HCT116 (cell line): ENCODE measurements around the gene CEP131. TPM values are rescaled to one million over a fixed set of nuclear protein-coding genes. Genes with fewer than 3 reads are reported as not detected.

Experiments
- ATAC-seq: fragments of 200-7000 bp; cut with Tn5 transposase; 2 replicates; pipeline ENCODE4 v1.9.1; 2020; ENCODE audit warnings: mild to moderate bottlenecking, moderate library complexity
- BruUV-seq: library from RNA; stranded (reverse); fragments of 400-500 nt; replicated peaks from 2 replicates; lab custom pipeline; 2021; lab: Mats Ljungman, UMichigan
- CTCF ChIA-PET: fragments of 300-600 bp; sonication (Branson Sonifier 250); formaldehyde crosslinking; loops from one replicate; lab custom pipeline; 2021; ENCODE audit warnings: antibody characterized with exemption; lab: Charles Lee
- POLR2A ChIA-PET: fragments of 300-600, 350-600 bp; sonication (Branson Sonifier 250); formaldehyde crosslinking; loops from one replicate; lab custom pipeline; 2021; ENCODE audit warnings: antibody characterized with exemption; lab: Charles Lee
- RAD21 ChIA-PET, 2 experiments: fragments of 300-600 bp; sonication (Branson Sonifier 250); formaldehyde crosslinking; loops; one replicate each; lab custom pipeline; 2023; ENCODE audit warnings: low total read pairs in 2 of 2; ENCODE audit not compliant: uncharacterized antibody in 2 of 2, unreplicated experiment in 2 of 2, low non-redundant PET in 1 of 2; lab: Charles Lee
- DNase-seq: peaks from one replicate; pipeline ENCODE4 v3.0.0-alpha.2; 2010; ENCODE audit warnings: low read depth, low spot score
- H2AFZ ChIP-seq: fragments of 200-600 bp; shearing (Covaris generic), sonication (generic); 2 replicates; pipeline ENCODE4 v1.6.1; 2017; ENCODE audit warnings: low read depth, mixed run types, mixed read lengths, antibody characterized with exemption, low read length; ENCODE audit not compliant: poor library complexity, severe bottlenecking
- H3K27ac ChIP-seq: 2 replicates; pipeline ENCODE4 v1.5.1; 2012; ENCODE audit warnings: low read depth, low read length
- H3K27me3 ChIP-seq: fragments of 200-600 bp; sonication (generic); 2 replicates; pipeline ENCODE4 v1.6.1; 2016; ENCODE audit warnings: mixed run types, low read length, mixed read lengths; ENCODE audit not compliant: insufficient read depth
- H3K36me3 ChIP-seq, 2 experiments: fragments of 200-500 bp in 1 of 2; fragments of 200-600 bp in 1 of 2; sonication (Bioruptor generic) in 1 of 2; sonication (generic) in 1 of 2; 2 replicates each; pipeline versions ENCODE4 v1.5.1 to v1.6.1; 2014 to 2016; ENCODE audit warnings: low read length in 2 of 2, inconsistent platforms in 1 of 2, mixed read lengths in 1 of 2, mixed run types in 1 of 2; ENCODE audit not compliant: insufficient read depth in 2 of 2, control insufficient read depth in 1 of 2
- H3K4me1 ChIP-seq, 2 experiments: fragments of 200-600 bp in 1 of 2; sonication (generic) in 1 of 2; 2 replicates each; pipeline versions ENCODE4 v1.5.1 to v1.6.1; 2012 to 2017; ENCODE audit warnings: low read length in 2 of 2, inconsistent platforms in 1 of 2, mild to moderate bottlenecking in 1 of 2, mixed read lengths in 1 of 2, mixed run types in 1 of 2, moderate library complexity in 1 of 2; ENCODE audit not compliant: insufficient read depth in 2 of 2, control insufficient read depth in 1 of 2
- H3K4me2 ChIP-seq: fragments of 200-600 bp; sonication (generic); 2 replicates; pipeline ENCODE4 v1.6.1; 2017; ENCODE audit warnings: mixed run types, low read length, mixed read lengths
- H3K4me3 ChIP-seq, 2 experiments: fragments of 200-600 bp in 1 of 2; sonication (generic) in 1 of 2; replicated peaks in 1 of 2; 2 replicates each; pipeline ENCODE4 v1.5.1; 2011 to 2016; ENCODE audit warnings: low read length in 2 of 2, control low read depth in 1 of 2, low read depth in 1 of 2, mild to moderate bottlenecking in 1 of 2, mixed read lengths in 1 of 2, mixed run types in 1 of 2
- H3K79me2 ChIP-seq: fragments of 200-600 bp; sonication (generic); 2 replicates; pipeline ENCODE4 v1.6.1; 2017; ENCODE audit warnings: mild to moderate bottlenecking, mixed run types, low read length, moderate library complexity, mixed read lengths; ENCODE audit not compliant: insufficient read depth
- H3K9ac ChIP-seq: fragments of 200-600 bp; sonication (generic); 2 replicates; pipeline ENCODE4 v1.6.1; 2016; ENCODE audit warnings: low read length, mixed read lengths
- H3K9me2 ChIP-seq: fragments of 200-600 bp; sonication (generic), shearing (Covaris generic); 2 replicates; pipeline ENCODE4 v1.6.1; 2017; ENCODE audit warnings: mixed run types, mild to moderate bottlenecking, moderate library complexity; ENCODE audit not compliant: insufficient read depth
- H3K9me3 ChIP-seq, 2 experiments: fragments of 200-500 bp in 1 of 2; fragments of 200-600 bp in 1 of 2; sonication (Bioruptor generic) in 1 of 2; sonication (generic) in 1 of 2; 2 replicates each; pipeline ENCODE4 v1.6.1; 2014 to 2017; ENCODE audit warnings: low read length in 2 of 2, mixed read lengths in 2 of 2, inconsistent platforms in 1 of 2, low read depth in 1 of 2, mild to moderate bottlenecking in 1 of 2, mixed run types in 1 of 2, moderate library complexity in 1 of 2; ENCODE audit not compliant: control insufficient read depth in 1 of 2, insufficient read depth in 1 of 2
- H4K20me1 ChIP-seq: fragments of 200-600 bp; sonication (generic), shearing (Covaris generic); 2 replicates; pipeline ENCODE4 v1.6.1; 2017; ENCODE audit warnings: mixed run types, mild to moderate bottlenecking, moderate library complexity; ENCODE audit not compliant: insufficient read depth
- CBX3 ChIP-seq: IDR thresholded peaks from 2 replicates; pipeline ENCODE4 v1.6.1; 2012; ENCODE audit warnings: low read depth
- CEBPB ChIP-seq: IDR thresholded peaks from 2 replicates; pipeline ENCODE4 v1.6.1; 2012; ENCODE audit warnings: low read depth
- EGR1 ChIP-seq: IDR thresholded peaks from 2 replicates; pipeline ENCODE4 v1.6.1; 2012; ENCODE audit warnings: low read depth
- ELF1 ChIP-seq: IDR thresholded peaks from 2 replicates; pipeline ENCODE4 v1.6.1; 2012; ENCODE audit warnings: low read depth, borderline replicate concordance
- EZH2 ChIP-seq: fragments of 200-600 bp; sonication (generic); IDR thresholded peaks from 2 replicates; pipeline ENCODE4 v1.6.1; 2017; ENCODE audit warnings: antibody characterized with exemption, mixed run types
- EZH2phosphoT487 ChIP-seq: fragments of 200-600 bp; IDR thresholded peaks from 2 replicates; pipeline ENCODE4 v1.6.1; 2018; ENCODE audit warnings: antibody characterized with exemption, borderline replicate concordance
- FOSL1 ChIP-seq: IDR thresholded peaks from 2 replicates; pipeline ENCODE4 v1.6.1; 2012; ENCODE audit warnings: low read depth
- JUND ChIP-seq: IDR thresholded peaks from 2 replicates; pipeline ENCODE4 v1.6.1; 2012
- POLR2AphosphoS5 ChIP-seq: IDR thresholded peaks from 2 replicates; pipeline ENCODE4 v1.6.1; 2011; ENCODE audit warnings: mild to moderate bottlenecking, low read depth, low read length, moderate library complexity
- RAD21 ChIP-seq: IDR thresholded peaks from 2 replicates; pipeline ENCODE4 v1.6.1; 2012; ENCODE audit warnings: low read depth, mild to moderate bottlenecking
- SIN3A ChIP-seq: IDR thresholded peaks from 2 replicates; pipeline ENCODE4 v1.6.1; 2012; ENCODE audit warnings: low read depth
- SP1 ChIP-seq: IDR thresholded peaks from 2 replicates; pipeline ENCODE4 v1.6.1; 2012; ENCODE audit warnings: low read depth
- TCF7L2 ChIP-seq: IDR thresholded peaks from 2 replicates; pipeline ENCODE4 v1.7.0; 2011; ENCODE audit warnings: borderline replicate concordance, inconsistent platforms; ENCODE audit not compliant: insufficient read depth, insufficient read length; ENCODE audit errors: extremely low read depth
- YY1 ChIP-seq: IDR thresholded peaks from 2 replicates; pipeline ENCODE4 v1.6.1; 2011; ENCODE audit warnings: low read length, low read depth, moderate library complexity, mild to moderate bottlenecking; ENCODE audit not compliant: insufficient replicate concordance; ENCODE audit errors: extremely low read depth
- ZFX ChIP-seq: fragments of 450-650 bp; IDR thresholded peaks from 2 replicates; pipeline ENCODE4 v1.6.1; 2017
- ZNF274 ChIP-seq: fragments of 200-500 bp; sonication (Bioruptor generic); IDR thresholded peaks from 2 replicates; pipeline ENCODE4 v1.6.1; 2014; ENCODE audit warnings: mild to moderate bottlenecking, low read depth, low read length, inconsistent platforms
- intact Hi-C: fragments of 100-400 bp; cut with micrococcal nuclease; formaldehyde crosslinking; loops from 2 replicates; pipeline ENCODE4 v1.10.0; 2022
- total RNA-seq: library from RNA; stranded (reverse); gene quantifications from one replicate; pipeline ENCODE4 v1.2.1, GENCODE V29; 2021; ENCODE audit not compliant: unreplicated experiment
- TF ChIP-seq, protein P1 (sequence below): IDR thresholded peaks from 2 replicates; pipeline ENCODE4 v1.6.1; 2012
- TF ChIP-seq, protein P2 (sequence below): IDR thresholded peaks from 2 replicates; pipeline ENCODE4 v1.6.1; 2012; ENCODE audit warnings: low read depth
- TF ChIP-seq, protein P3 (sequence below), 3 experiments: fragments of 200-600 bp in 1 of 3; sonication (generic) in 1 of 3; IDR thresholded peaks in 2 of 3; conservative IDR thresholded peaks in 1 of 3; 2 replicates each; pipeline ENCODE4 v1.5.1; 2012 to 2017; ENCODE audit warnings: low read depth in 2 of 3, low read length in 2 of 3, antibody characterized with exemption in 1 of 3, borderline replicate concordance in 1 of 3, control low read depth in 1 of 3, mild to moderate bottlenecking in 1 of 3, mixed read lengths in 1 of 3, mixed run types in 1 of 3, moderate library complexity in 1 of 3; ENCODE audit not compliant: insufficient read depth in 1 of 3
- TF ChIP-seq, protein P4 (sequence below): IDR thresholded peaks from 2 replicates; pipeline ENCODE4 v1.6.1; 2012

CEP131 gene
- total RNA-seq, 1 experiment from 2014 or later: 30.2 TPM

DNA sequence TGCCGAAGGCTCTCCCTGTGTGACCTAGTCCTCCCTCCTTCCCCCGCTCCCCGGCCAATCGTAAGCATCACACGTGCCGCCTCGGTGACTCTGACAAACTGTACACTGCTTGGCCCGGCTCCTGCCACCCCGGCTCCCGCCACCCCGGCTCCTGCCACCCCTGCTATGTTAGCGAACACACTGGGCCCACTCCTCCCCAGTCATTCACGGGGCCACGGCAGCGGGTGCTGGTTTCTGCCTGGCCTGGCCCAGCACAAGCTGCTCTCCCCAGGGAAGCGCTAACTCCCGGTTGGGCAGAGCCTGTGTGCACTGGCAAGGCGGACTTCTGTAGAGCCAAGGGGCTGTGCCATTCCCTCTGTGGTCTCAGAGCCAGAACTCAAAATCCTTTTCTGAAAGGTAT lies 38.3 kb upstream of the CEP131 start:
- H2AFZ ChIP-seq: no peak overlapping the region
- H3K4me3 ChIP-seq: no peak overlapping the region
- H3K27ac ChIP-seq: no peak overlapping the region
- H3K4me1 ChIP-seq: no peaks in the 10 kb centered on the region
- no peaks in the 10 kb centered on the region for H3K9me2 ChIP-seq
- TF ChIP-seq YY1: no peak
- TF ChIP-seq, protein P1, sequence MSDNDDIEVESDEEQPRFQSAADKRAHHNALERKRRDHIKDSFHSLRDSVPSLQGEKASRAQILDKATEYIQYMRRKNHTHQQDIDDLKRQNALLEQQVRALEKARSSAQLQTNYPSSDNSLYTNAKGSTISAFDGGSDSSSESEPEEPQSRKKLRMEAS: no peak
- TF ChIP-seq EZH2: no peak
- no peak for TF ChIP-seq SP1
- no peak for TF ChIP-seq JUND
- TF ChIP-seq CEBPB: no peak
- TF ChIP-seq RAD21: no peak
- TF ChIP-seq ZFX: no peak
- TF ChIP-seq, protein P2, sequence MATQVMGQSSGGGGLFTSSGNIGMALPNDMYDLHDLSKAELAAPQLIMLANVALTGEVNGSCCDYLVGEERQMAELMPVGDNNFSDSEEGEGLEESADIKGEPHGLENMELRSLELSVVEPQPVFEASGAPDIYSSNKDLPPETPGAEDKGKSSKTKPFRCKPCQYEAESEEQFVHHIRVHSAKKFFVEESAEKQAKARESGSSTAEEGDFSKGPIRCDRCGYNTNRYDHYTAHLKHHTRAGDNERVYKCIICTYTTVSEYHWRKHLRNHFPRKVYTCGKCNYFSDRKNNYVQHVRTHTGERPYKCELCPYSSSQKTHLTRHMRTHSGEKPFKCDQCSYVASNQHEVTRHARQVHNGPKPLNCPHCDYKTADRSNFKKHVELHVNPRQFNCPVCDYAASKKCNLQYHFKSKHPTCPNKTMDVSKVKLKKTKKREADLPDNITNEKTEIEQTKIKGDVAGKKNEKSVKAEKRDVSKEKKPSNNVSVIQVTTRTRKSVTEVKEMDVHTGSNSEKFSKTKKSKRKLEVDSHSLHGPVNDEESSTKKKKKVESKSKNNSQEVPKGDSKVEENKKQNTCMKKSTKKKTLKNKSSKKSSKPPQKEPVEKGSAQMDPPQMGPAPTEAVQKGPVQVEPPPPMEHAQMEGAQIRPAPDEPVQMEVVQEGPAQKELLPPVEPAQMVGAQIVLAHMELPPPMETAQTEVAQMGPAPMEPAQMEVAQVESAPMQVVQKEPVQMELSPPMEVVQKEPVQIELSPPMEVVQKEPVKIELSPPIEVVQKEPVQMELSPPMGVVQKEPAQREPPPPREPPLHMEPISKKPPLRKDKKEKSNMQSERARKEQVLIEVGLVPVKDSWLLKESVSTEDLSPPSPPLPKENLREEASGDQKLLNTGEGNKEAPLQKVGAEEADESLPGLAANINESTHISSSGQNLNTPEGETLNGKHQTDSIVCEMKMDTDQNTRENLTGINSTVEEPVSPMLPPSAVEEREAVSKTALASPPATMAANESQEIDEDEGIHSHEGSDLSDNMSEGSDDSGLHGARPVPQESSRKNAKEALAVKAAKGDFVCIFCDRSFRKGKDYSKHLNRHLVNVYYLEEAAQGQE: no peak
- TF ChIP-seq, protein P3, sequence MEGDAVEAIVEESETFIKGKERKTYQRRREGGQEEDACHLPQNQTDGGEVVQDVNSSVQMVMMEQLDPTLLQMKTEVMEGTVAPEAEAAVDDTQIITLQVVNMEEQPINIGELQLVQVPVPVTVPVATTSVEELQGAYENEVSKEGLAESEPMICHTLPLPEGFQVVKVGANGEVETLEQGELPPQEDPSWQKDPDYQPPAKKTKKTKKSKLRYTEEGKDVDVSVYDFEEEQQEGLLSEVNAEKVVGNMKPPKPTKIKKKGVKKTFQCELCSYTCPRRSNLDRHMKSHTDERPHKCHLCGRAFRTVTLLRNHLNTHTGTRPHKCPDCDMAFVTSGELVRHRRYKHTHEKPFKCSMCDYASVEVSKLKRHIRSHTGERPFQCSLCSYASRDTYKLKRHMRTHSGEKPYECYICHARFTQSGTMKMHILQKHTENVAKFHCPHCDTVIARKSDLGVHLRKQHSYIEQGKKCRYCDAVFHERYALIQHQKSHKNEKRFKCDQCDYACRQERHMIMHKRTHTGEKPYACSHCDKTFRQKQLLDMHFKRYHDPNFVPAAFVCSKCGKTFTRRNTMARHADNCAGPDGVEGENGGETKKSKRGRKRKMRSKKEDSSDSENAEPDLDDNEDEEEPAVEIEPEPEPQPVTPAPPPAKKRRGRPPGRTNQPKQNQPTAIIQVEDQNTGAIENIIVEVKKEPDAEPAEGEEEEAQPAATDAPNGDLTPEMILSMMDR (IDR thresholded peaks at IDR 0.05 in 2 of 3, conservative IDR thresholded peaks at IDR 0.05 in 1 of 3; ENCODE audit: borderline replicate concordance in 1 of 3, insufficient read depth in 1 of 3, low read depth in 2 of 3, low read length in 2 of 3): no peak
- no peak for TF ChIP-seq POLR2AphosphoS5
- no peak for TF ChIP-seq SIN3A
- TF ChIP-seq CBX3: no peak
- no peak for TF ChIP-seq ELF1
- TF ChIP-seq, protein P4, sequence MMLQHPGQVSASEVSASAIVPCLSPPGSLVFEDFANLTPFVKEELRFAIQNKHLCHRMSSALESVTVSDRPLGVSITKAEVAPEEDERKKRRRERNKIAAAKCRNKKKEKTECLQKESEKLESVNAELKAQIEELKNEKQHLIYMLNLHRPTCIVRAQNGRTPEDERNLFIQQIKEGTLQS: no peak
- TF ChIP-seq EZH2phosphoT487: no peak
- TF ChIP-seq TCF7L2: no peak
- TF ChIP-seq ZNF274: no peak
- TF ChIP-seq FOSL1: no peak
- TF ChIP-seq EGR1: no peak
- H3K9me3 ChIP-seq: no peaks in the 10 kb centered on the region
- H3K4me2 ChIP-seq: no peak overlapping the region
- ChIA-PET CTCF (no interaction called here), RAD21 (no interaction called here), POLR2A (no interaction called here)
- intact Hi-C loops: no loop called here
- H4K20me1 ChIP-seq: no peaks in the 10 kb centered on the region
- peaks cover 36 to 47% of the 10 kb centered on the region in 2 experiments; a peak in 3 of 4 replicates for H3K36me3 ChIP-seq
- BruUV-seq: no TSS peak
- DNase-seq (no peak), ATAC-seq (no peak)
- H3K27me3 ChIP-seq: no peaks in the 10 kb centered on the region
- no peak overlapping the region for H3K9ac ChIP-seq
- no peaks in the 10 kb centered on the region for H3K79me2 ChIP-seq
